HG03558 (cell line): ENCODE data around the gene KRTAP4-6.
"Not testable (repeated sequence)": the region's sequence is repeated elsewhere in the genome, so short reads cannot be mapped to it uniquely, and the experiment has no call there.

Source experiments
- ATAC-seq: cut with Tn5 transposase; IDR thresholded peaks from one replicate; pipeline ENCODE4 v1.9.1; 2021; ENCODE audit warnings: moderate number of reproducible peaks; ENCODE audit not compliant: unreplicated experiment; ENCODE audit errors: extremely low read depth

Gene KRTAP4-6

DNA sequence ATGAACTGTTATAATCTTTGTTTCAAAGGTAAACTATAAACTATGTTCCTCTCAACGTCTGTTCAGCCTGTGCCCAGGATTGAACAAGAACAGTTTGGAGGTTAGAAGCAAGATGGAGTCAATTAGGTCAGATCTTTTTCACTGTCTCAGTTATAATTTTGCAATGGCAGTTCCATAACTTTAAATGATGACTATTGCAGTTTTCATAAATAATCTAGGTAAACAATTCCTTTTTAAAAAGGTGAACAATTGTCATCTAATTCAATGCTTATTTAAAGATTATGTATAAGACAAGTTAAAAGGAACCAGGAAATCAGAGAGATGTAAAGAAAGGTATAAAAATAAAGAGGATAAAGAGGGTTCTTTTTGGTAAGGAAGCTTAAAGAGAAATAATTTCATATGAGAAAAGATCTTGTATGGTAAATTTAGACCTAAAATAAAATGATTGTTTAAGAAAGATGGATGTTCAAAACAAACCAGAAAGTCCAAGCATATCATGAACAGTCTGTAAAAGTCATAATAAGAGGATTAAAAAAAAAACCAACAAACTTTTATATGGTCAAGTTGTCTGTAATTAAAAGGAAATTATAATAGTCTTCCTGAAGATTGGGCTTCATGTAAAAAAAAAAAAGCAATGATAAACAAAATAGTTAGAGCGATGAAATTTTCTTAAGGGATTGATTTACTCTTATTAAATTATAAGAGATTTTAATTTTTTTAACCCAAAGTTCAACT is 29.0 kb downstream of the KRTAP4-6 start:
- ATAC-seq = no peak

DNA sequence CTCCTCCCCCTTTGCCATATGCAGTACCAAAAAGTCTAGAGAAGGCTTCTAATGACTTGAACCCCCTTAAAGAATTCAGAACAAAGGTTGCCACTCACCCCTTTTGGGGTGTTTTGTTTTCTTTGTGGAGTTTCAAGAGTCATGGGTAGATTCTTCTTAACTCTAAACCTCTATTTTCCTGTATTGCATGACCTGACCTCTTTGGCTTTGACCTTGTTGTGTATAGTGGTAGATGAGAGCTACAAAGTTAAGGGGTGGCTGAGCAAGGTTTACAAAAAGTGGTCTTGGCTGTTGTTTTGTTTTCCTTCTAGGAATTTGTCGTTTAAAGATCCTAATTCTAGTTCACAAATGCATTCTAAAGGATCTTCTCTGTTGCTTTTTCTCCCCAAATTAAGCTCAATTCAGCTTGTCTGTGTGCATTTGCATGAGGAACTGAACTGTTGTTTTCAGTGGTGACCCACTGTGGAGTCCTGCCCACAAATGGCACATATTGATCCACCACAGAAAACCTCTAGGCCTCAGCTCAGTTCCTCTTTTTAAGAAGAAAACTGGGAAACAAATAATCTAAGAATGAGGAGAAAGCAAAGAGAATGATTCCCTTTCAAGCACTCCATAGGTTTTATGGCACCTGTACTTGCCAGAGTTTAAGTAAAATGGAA is 31.5 kb downstream of the KRTAP4-6 start:
- ATAC-seq = not testable (repeated sequence)

DNA sequence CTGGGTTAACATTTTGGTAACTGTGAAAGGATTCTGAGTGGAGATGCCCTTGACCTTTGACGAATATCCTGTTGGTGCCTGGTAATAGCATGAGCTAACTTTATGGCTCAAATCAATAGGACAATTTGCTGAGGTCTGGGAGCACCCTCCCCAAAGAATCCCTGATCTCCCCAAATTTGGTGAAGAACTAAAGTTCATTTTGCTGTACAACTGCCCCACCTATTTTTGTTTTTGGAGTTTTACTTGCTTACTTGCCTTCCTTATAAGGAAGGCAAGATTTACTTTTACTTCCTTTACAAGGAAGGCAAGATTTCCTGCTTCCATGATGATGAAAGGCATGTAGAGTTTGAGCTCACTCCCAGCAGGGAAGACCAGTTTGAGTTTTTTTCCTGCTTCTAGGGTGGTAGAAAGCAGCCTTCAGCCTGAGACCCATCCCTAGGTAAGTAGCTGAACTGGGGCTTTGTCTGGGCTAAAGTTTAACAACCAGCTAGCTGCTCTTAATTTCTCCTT is 32.3 kb downstream of the KRTAP4-6 start:
- ATAC-seq = no peak

DNA sequence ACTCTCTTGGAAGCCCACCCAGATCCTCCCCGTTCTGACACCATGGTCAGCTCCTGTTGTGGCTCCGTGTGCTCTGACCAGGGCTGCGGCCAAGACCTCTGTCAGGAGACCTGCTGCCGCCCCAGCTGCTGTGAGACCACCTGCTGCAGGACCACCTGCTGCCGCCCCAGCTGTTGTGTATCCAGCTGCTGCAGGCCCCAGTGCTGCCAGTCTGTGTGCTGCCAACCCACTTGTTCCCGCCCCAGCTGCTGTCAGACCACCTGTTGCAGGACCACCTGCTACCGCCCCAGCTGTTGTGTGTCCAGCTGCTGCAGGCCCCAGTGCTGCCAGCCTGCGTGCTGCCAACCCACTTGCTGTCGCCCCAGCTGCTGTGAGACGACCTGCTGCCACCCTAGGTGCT is 35.0 kb downstream of the KRTAP4-6 start, which contains the start of gene KRTAP4-9:
Gene KRTAP4-9 (plus strand): TSS at position 43 of the 400 bp plus-strand sequence. CDS start 0 bp downstream, at position 43.
- not testable (repeated sequence) for ATAC-seq

DNA sequence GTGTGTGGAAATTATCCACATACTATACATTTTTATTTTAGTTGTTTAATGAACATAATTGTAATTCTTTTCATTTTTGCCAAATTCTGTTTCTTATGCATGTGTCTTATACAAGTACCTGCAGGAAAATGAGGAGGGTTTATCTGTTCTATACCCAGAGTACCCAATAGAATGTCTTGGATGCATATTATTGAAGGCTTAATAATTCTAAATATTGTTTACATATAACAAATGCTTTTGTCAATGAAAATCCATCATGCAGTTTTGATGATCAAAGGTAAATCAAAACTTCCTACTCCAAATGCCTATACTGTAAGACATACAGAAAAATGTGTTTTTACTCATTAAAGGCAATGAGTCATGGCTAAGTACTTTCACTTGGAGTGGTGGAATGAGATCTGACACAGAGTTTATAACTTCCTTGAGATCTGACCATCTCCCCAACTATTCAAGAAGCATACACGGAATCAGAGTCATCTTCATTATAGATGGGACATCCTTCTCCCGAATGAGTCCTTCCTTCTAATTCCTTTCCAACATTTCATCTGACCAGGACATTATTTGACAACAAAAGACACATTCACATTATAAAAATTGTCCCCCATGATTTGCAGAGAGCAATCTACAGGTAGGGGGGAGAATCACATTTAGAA is 35.8 kb downstream of the KRTAP4-6 start:
- not testable (repeated sequence) for ATAC-seq

DNA sequence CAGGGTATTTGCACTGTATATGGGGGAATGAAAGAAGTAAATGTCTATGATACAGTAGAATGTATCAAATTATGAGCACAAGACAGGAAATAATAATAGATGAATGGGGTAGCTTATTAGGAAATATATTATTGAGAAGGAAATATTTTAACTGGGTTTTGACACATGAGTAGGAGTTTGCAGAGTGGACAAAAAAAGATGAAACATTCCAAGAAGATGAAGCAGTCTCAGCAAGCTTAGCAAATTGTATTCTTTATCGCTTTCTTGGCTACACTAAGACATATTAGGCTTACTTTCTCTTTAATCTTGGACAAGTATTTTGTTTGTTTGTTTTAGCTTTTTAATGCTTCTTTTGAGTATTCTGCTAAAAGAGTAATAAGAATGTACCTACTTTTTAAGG is 36.4 kb downstream of the KRTAP4-6 start:
- ATAC-seq = no peak

DNA sequence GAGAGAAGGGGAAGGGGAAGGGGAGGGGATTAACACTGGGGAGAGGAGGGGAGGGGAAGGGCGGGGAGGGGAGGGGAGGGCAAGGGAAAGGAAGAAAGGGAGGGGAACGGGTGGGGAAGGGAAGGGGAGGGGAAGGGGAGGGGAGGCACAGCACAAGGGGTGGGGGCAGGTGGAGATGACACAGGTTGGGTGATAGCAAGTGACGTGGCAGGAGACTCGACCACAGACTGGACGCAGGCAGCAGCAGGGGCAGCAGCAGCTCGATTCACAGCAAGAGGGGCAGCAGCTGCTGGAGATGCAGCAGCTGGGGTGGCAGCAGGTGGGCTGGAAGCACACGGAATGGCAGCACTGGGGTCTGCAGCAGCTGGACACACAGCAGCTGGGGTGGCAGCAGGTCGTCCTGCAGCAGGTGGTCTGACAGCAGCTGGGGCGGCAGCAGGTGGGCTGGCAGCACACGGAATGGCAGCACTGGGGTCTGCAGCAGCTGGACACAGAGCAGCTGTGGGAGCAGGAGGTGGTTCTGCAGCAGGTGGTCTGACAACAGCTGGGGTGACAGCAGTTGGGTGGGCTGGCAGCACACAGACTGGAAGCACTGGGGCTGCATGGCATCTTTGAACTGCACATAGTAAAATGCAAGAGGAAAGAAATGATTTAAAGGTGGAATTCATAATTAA is 38.6 kb downstream of the KRTAP4-6 start, which contains the start of gene KRTAP4-16:
Gene KRTAP4-16 (minus strand): TSS at position 624 of the 674 bp plus-strand sequence. CDS start 0 bp downstream, at position 624.
- ATAC-seq = no peak

DNA sequence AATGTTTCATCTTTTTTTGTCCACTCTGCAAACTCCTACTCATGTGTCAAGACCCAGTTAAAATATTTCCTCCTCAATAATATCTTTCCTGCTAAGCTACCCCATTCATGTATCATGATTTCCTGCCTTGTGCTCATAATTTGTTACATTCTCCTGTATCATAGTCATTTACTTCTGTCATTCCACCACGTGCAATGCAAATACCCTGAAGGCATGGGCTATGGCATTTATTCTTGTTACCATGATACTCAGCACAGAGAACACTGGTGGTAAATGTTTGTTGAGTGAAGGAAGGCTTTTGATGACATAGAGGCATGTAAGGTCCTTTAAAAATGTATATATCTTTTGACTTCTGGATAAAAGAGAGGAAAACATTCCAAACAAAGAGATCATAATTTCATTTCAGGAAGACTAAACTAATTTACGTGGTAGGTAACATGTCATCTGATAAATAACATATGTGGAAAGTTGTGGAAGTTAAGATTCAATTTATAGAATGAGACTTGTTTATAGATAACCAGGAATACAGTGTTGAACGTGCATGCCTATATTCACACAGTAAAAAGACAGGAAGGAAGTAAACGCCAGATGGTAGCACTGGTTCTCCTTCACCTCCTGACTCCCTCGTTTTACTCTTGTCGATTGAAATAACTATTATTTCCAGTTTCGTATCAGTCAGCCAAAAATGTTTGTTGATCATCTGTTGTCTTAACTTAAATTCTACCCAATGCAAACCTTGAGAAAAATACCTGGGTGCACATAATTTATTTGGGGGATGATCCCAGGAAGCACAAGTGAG is 40.5 kb downstream of the KRTAP4-6 start:
- ATAC-seq = not testable (repeated sequence)

DNA sequence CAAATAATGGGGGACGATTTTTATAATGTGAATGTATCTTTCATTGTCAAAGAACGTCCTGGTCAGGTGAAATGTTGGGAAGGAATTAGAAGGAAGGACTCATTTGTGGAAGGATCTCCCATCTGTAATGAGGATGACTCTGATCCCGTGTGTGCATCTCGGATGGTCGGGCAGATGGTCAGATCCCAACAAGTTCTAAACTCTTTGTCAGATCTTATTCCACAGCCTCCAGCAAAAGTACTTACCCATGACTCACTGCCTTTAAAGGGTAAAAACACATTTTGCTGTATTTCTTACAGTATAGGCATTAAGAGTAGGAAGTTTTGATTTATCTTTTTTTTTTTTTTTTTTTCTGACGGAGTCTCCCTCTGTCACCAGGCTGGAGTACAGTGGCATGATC is 41.9 kb downstream of the KRTAP4-6 start:
- ATAC-seq = no peak

DNA sequence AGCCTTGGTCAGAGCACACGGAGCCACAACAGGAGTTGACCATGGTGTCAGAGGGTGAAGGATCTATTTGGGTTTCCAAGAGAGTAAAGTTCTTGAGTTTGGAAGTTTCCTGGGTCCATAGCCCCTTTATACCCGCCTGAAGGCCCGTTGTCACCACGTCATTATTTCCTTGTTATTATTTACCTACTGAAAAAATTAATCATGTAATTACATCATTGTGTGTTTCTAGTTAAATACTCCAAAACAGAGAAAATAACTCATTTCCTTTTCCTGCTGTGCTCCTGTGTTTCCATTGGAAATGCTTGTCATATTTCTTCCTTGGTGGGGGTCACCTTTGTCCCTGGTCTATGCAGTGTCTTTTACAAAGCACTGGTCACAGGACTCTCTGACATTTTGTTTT is 42.3 kb downstream of the KRTAP4-6 start, which contains the start of gene KRTAP4-8:
Gene KRTAP4-8 (minus strand): TSS at position 101 of the 400 bp plus-strand sequence. CDS start 58 bp downstream, at position 43.
- ATAC-seq = no peak

DNA sequence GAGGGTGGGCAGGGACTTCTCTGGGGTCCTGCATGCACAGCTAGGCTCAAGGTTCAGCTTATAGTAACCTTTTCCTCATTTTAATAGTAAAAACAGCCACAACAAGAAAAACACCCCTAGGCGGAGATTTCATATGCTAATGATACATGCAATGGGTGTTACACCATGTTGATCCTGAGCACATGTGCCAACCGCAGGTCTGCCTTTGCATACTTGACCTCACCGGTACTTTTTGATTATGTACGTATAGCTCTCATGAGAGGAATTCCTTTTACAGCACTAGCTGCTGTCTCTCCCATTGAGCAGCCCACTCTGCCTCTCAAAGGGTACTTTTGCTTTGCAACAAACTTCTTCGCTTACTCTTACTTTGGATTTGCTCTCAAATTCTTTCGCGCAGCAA is 44.3 kb downstream of the KRTAP4-6 start:
- ATAC-seq = no peak
